ENCODE results near the gene ARHGAP25.
"Not testable (repeated sequence)": the region's sequence is repeated elsewhere in the genome, so short reads cannot be mapped to it uniquely, and the experiment has no call there.

The ARHGAP25 gene

GRCh38 chr2:68799140-68800026, 64.8 kb downstream of the ARHGAP25 start:
- TF ChIP-seq CTCF (IDR thresholded peaks at IDR 0.05; ENCODE audit: low read depth, low read length): no peak
- no peak overlapping the region for H3K4me3 ChIP-seq (replicated peaks in 1 of 2; ENCODE audit: low read depth in 2 of 2, low read length in 2 of 2)
- no peak for DNase-seq (ENCODE audit: low read depth in 2 of 2)

- no peak overlapping the region for H3K4me3 ChIP-seq (replicated peaks in 1 of 2; ENCODE audit: low read depth in 2 of 2, low read length in 2 of 2)
These were observed 65.4 kb downstream of the ARHGAP25 start for GRCh38 chr2:68800027-68800401.

GRCh38 chr2:68800517-68800916, 65.9 kb downstream of the ARHGAP25 start:
- no peak for DNase-seq (ENCODE audit: low read depth in 2 of 2)
- no peak overlapping the region for H3K4me3 ChIP-seq (replicated peaks in 1 of 2; ENCODE audit: low read depth in 2 of 2, low read length in 2 of 2)
- no peak for TF ChIP-seq CTCF (IDR thresholded peaks at IDR 0.05; ENCODE audit: low read depth, low read length)

More at GRCh38 chr2:68800027-68800401, 65.4 kb downstream of the ARHGAP25 start:
- no peak for TF ChIP-seq CTCF (IDR thresholded peaks at IDR 0.05; ENCODE audit: low read depth, low read length)
- DNase-seq (ENCODE audit: low read depth in 2 of 2): no peak

GRCh38 chr2:68802161-68802560, 67.5 kb downstream of the ARHGAP25 start:
- DNase-seq (ENCODE audit: low read depth in 2 of 2); H3K4me3 ChIP-seq (replicated peaks in 1 of 2; ENCODE audit: low read depth in 2 of 2, low read length in 2 of 2): not testable (repeated sequence)

GRCh38 chr2:68805025-68805424, 70.4 kb downstream of the ARHGAP25 start:
- no peak for TF ChIP-seq CTCF (IDR thresholded peaks at IDR 0.05; ENCODE audit: low read depth, low read length)
- H3K4me3 ChIP-seq (replicated peaks in 1 of 2; ENCODE audit: low read depth in 2 of 2, low read length in 2 of 2): no peak overlapping the region
- no peak for DNase-seq (ENCODE audit: low read depth in 2 of 2)

- no peak for TF ChIP-seq CTCF (IDR thresholded peaks at IDR 0.05; ENCODE audit: low read depth, low read length)
- DNase-seq (ENCODE audit: low read depth in 2 of 2): peak; percentile 58 to 80
- H3K4me3 ChIP-seq (replicated peaks in 1 of 2; ENCODE audit: low read depth in 2 of 2, low read length in 2 of 2): no peak overlapping the region
These were observed 72.0 kb downstream of the ARHGAP25 start for GRCh38 chr2:68806511-68807109.

GRCh38 chr2:68807821-68808266, 73.2 kb downstream of the ARHGAP25 start:
- H3K4me3 ChIP-seq (replicated peaks in 1 of 2; ENCODE audit: low read depth in 2 of 2, low read length in 2 of 2): no peak overlapping the region
- TF ChIP-seq CTCF (IDR thresholded peaks at IDR 0.05; ENCODE audit: low read depth, low read length): no peak
- DNase-seq (ENCODE audit: low read depth in 2 of 2): peak; percentile 22 to 79
